Upper lobe of right lung (tissue), 1 donor: ENCODE results near the gene FUT7. TPM values are rescaled to one million over a fixed set of nuclear protein-coding genes. Genes with fewer than 3 reads are reported as not detected.
"Not testable (repeated sequence)": the region's sequence is repeated elsewhere in the genome, so short reads cannot be mapped to it uniquely, and the experiment has no call there.

Experiments
- ATAC-seq: fragments of 200-7000 bp; cut with Tn5 transposase; one replicate; pipeline ENCODE4 v1.9.1; 2020; ENCODE audit warnings: mild to moderate bottlenecking, moderate library complexity
- DNase-seq: peaks from one replicate; pipeline ENCODE4 v3.0.0-alpha.2; 2020
- H3K27ac ChIP-seq: fragments of 200-600 bp; one replicate; pipeline ENCODE4 v1.8.0; 2022
- H3K27me3 ChIP-seq: fragments of 200-600 bp; one replicate; pipeline ENCODE4 v1.8.0; 2022; ENCODE audit warnings: mild to moderate bottlenecking
- H3K36me3 ChIP-seq: fragments of 200-600 bp; one replicate; pipeline ENCODE4 v1.8.0; 2022
- H3K4me1 ChIP-seq: fragments of 200-600 bp; one replicate; pipeline ENCODE4 v1.8.0; 2022
- H3K4me3 ChIP-seq: fragments of 200-600 bp; one replicate; pipeline ENCODE4 v1.8.0; 2022; ENCODE audit warnings: mild to moderate bottlenecking
- H3K9me3 ChIP-seq: fragments of 200-600 bp; one replicate; pipeline ENCODE4 v1.8.0; 2022
- intact Hi-C: fragments of 100-400 bp; cut with DNase I; formaldehyde crosslinking; loops from one replicate; pipeline ENCODE4 v1.11.0; 2022
- total RNA-seq: library from RNA; stranded (reverse); fragmentation: NEBNext Ultra II Directional; extraction: Animal tissue kit (Norgen Biotek cat#: 25700); gene quantifications from one replicate; pipeline ENCODE4 v1.2.1, GENCODE V29; 2021
- TF ChIP-seq, protein P1 (sequence below): fragments of 200-600 bp; IDR thresholded peaks from one replicate; pipeline ENCODE4 v1.8.0; 2022; ENCODE audit warnings: antibody characterized with exemption
- donor health status: DM: no; HTN: yes; CAD: no; lungs with severe emphysema.

The FUT7 gene
- total RNA-seq, 1 donor from 2014 or later = 0.81 TPM

DNA sequence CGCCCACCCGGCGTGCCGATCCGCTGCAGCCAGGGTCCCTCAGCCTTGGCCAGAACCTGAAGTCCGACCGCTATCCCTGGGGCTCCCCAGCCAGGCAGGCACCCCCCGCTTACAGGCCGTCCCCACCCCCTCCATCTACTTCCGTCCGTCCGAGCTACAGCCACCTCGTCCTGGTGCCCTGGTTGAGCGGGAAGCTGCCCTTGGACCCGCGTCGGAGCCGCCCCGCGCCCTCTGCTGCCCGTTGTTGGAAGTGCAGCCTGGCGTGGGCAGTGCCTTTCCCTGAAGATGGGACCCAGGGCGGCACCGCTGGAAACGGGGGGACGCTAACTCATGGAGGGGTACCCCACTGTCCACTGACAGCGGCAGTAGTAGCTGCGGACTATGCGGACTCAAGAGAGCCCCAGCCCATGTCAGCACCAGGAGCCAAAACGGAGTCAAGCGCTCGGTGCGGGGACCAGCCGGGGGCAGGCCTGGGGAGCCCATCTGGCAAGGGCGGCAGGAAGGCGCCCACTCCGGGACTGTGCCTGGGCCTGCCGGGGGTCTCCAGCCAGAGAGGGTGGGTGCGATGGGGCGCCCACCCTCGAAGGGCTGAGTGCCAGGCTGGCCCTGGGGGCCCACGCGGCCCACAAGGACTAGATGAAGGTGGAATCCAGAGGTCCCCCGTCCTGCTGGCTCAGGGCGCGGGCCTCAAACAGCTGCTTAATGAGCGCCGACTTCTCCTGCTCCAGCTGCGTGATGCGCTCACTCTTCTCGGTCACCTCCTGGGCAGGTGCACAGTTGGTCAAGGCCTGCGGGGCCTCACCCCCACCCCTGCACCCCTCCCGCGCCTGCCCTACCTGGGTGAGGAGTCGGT is 32.4 kb upstream of the FUT7 start:
- TF ChIP-seq, protein P1, sequence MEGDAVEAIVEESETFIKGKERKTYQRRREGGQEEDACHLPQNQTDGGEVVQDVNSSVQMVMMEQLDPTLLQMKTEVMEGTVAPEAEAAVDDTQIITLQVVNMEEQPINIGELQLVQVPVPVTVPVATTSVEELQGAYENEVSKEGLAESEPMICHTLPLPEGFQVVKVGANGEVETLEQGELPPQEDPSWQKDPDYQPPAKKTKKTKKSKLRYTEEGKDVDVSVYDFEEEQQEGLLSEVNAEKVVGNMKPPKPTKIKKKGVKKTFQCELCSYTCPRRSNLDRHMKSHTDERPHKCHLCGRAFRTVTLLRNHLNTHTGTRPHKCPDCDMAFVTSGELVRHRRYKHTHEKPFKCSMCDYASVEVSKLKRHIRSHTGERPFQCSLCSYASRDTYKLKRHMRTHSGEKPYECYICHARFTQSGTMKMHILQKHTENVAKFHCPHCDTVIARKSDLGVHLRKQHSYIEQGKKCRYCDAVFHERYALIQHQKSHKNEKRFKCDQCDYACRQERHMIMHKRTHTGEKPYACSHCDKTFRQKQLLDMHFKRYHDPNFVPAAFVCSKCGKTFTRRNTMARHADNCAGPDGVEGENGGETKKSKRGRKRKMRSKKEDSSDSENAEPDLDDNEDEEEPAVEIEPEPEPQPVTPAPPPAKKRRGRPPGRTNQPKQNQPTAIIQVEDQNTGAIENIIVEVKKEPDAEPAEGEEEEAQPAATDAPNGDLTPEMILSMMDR = peak; percentile 97
- intact Hi-C loops = no loop called here
- Histone ChIP-seq H3K27me3 (peaks cover 5% of the 10 kb centered on the region), H3K27ac (no peak overlapping the region), H3K9me3 (no peaks in the 10 kb centered on the region), H3K4me3 (no peak overlapping the region), H3K36me3 (no peaks in the 10 kb centered on the region), H3K4me1 (no peaks in the 10 kb centered on the region)
- peak; percentile 87 for DNase-seq
- ATAC-seq = peak; percentile 84

DNA sequence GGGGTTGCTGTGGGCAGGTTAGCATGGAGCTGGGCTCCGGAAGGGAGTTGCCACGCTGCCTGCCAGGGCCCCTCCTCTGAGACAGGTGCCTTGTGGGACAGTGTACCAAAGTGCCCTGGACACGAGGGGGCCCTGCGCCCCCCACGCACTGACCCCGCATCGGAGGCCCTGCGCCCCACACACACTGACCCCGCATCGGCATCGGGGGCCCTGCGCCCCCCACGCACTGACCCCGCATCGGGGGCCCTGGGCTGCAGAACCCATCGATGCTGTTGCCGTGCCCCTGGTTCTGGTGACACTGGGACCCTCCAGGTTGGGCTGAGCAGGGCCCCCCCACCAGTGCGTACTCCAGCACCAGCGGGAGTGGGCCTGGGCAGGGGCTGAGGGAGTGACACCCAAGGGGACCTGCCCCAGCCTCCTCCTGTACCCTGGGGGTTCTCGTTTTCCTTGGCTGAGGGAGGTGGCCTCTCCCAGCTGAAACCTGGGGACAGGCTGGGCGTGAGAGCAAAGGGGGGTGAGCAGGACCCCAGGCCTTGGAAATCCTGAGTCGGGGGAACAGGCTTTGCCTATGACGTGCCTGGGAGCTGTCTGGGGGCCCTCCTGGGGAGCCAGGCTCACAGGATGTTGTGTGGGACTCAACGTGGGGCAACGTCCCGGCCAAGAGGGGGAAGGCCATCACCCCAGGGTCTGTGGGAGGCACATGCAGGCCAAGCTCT is 31.6 kb upstream of the FUT7 start:
- intact Hi-C loops = no loop called here
- H3K9me3 ChIP-seq = no peaks in the 10 kb centered on the region
- TF ChIP-seq, protein P1 = no peak
- H3K4me3 ChIP-seq = no peak overlapping the region
- ATAC-seq = no peak
- H3K36me3 ChIP-seq = no peaks in the 10 kb centered on the region
- no peak for DNase-seq
- H3K27ac ChIP-seq = no peak overlapping the region
- H3K4me1 ChIP-seq = no peaks in the 10 kb centered on the region
- no peaks in the 10 kb centered on the region for H3K27me3 ChIP-seq

DNA sequence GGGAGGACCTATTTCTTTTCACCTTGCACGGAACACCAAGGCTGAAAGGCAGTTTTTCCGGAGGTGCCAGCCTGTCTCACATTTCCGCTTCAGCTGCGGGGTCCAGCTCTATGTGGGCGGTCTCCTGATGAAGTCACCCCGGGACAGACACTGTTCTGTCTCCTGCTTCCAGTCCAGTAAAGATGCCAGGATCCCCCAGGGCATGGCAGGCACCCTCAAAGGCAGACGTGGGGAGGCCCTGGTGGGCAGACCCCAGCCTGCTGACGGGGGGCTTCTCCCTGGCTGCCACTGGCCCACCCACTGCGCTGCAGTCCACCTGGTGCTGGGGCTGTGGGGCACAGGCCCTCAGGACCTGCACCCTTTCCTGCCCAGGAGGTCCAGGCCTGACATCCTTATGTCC is 30.9 kb upstream of the FUT7 start:
- H3K4me3 ChIP-seq, H3K27ac ChIP-seq, H3K9me3 ChIP-seq, ATAC-seq, H3K27me3 ChIP-seq, DNase-seq, intact Hi-C loops, H3K4me1 ChIP-seq, H3K36me3 ChIP-seq: not testable (repeated sequence)

DNA sequence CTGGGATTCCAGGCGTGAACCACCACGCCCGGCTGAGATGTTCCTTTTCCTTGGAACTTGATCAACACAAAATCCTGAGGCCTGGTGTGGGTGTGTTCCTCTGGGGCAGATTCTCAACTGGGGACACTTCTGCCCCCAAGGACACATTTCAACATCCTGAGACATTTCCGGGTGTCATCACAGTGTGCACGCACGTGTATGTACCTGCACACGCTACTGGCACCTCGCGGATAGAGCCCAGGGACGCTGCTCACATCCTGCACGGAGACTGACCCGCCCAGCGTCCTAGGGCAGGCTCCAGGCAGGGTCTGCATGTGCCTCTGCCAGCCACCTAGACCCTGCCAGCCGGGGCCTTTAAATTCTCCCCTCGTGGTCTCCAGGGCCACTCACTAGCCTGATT is 30.5 kb upstream of the FUT7 start:
- no peaks in the 10 kb centered on the region for H3K9me3 ChIP-seq
- intact Hi-C loops = no loop called here
- H3K27ac ChIP-seq = no peak overlapping the region
- DNase-seq = no peak
- no peak for ATAC-seq
- H3K36me3 ChIP-seq = no peaks in the 10 kb centered on the region
- TF ChIP-seq, protein P1 = no peak
- H3K27me3 ChIP-seq = no peaks in the 10 kb centered on the region
- no peaks in the 10 kb centered on the region for H3K4me1 ChIP-seq
- no peak overlapping the region for H3K4me3 ChIP-seq

DNA sequence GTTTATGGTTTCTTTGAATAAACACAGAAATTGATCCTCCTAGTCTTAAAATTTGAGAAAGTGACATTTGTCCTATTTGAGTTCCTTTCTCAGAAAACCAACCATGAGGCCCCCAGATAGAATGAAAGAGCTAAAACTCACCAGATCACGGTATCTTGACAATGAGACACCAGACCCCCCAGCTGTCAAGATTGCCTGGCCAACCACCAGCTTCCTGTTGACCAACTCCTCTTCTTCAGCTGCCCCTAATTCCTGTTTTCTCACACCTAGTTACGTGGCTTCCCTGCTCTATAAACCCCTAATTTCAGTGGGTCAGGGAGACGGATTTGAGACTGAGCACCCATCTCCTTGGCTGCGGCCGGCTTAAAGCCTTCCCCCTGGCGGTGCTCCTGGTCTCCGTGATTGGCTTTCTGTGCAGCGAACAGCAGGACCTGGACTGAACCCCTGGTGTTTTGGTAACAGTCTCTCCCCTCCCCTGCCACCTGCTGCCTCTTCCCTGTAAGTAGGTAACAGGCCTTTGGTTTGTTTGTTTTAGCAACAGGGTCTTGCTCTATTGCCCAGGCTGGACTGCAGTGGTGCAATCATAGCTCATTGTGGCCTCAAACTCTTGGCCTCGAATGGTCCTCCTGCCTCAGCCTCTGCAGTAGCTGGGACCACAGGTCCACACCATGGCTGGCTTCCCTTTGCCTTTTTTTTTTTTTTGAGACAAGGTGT is 26.8 kb upstream of the FUT7 start:
- DNase-seq = no peak
- peaks cover 15% of the 10 kb centered on the region for H3K4me1 ChIP-seq
- TF ChIP-seq, protein P1 = no peak
- intact Hi-C loops = no loop called here
- no peak for ATAC-seq
- H3K4me3 ChIP-seq = no peak overlapping the region
- H3K36me3 ChIP-seq = no peaks in the 10 kb centered on the region
- no peak overlapping the region for H3K27ac ChIP-seq
- H3K27me3 ChIP-seq = peaks cover 4% of the 10 kb centered on the region
- no peaks in the 10 kb centered on the region for H3K9me3 ChIP-seq

DNA sequence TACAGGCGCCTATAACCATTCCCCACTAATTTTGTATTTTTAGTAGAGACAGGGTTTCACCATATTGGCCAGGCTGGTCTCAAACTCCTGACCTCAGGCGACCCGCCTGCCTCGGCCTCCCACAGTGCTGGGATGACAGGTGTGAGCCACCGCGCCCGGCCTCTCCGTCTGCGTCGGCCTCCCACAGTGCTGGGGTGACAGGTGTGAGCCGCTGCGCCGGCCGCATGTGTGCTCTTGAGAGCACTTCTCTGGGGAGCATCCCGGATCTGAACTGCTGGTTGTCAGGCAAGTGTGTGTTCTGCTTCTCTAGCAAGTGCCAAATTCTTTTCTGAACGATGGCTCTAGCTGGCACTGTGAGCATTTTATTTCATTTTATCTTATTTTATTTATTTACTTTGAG is 25.7 kb upstream of the FUT7 start:
- TF ChIP-seq, protein P1 = no peak
- H3K27me3 ChIP-seq = peaks cover 16% of the 10 kb centered on the region
- no peak overlapping the region for H3K27ac ChIP-seq
- H3K36me3 ChIP-seq = no peaks in the 10 kb centered on the region
- DNase-seq (no peak), ATAC-seq (no peak)
- intact Hi-C loops = no loop called here
- H3K4me1 ChIP-seq = peaks cover 22% of the 10 kb centered on the region
- no peaks in the 10 kb centered on the region for H3K9me3 ChIP-seq
- H3K4me3 ChIP-seq = no peak overlapping the region
